Stimulated activated CD8-positive, alpha-beta memory T cell treated with anti-CD3 and anti-CD28 coated beads, Interleukin-15, amount 100 ng/mL, for 4 hours (primary cell): Measurements from ENCODE around the gene LRRC37B.
"Not testable (repeated sequence)": the region's sequence is repeated elsewhere in the genome, so short reads cannot be mapped to it uniquely, and the experiment has no call there.

Experiments
- DNase-seq, 2 donors: peaks; one replicate each; pipeline ENCODE4 v3.0.0-alpha.2; 2020; ENCODE audit warnings: low read depth in 2 of 2

The LRRC37B gene

GRCh38 chr17:32006957-32007462 lies at the start of gene LRRC37B:
Gene LRRC37B (plus strand): TSS chr17:32007383. CDS start chr17:32021393, 14,010 bp downstream.
- peak; percentile 71 to 72 for DNase-seq

- DNase-seq = not testable (repeated sequence)
Observed at GRCh38 chr17:31964131-31964530, 43.1 kb upstream of the LRRC37B start.

- DNase-seq = no peak
Observed at GRCh38 chr17:31967648-31968047, 39.5 kb upstream of the LRRC37B start.

- DNase-seq = not testable (repeated sequence)
Observed at GRCh38 chr17:31970416-31970815, 36.8 kb upstream of the LRRC37B start.

DNA sequence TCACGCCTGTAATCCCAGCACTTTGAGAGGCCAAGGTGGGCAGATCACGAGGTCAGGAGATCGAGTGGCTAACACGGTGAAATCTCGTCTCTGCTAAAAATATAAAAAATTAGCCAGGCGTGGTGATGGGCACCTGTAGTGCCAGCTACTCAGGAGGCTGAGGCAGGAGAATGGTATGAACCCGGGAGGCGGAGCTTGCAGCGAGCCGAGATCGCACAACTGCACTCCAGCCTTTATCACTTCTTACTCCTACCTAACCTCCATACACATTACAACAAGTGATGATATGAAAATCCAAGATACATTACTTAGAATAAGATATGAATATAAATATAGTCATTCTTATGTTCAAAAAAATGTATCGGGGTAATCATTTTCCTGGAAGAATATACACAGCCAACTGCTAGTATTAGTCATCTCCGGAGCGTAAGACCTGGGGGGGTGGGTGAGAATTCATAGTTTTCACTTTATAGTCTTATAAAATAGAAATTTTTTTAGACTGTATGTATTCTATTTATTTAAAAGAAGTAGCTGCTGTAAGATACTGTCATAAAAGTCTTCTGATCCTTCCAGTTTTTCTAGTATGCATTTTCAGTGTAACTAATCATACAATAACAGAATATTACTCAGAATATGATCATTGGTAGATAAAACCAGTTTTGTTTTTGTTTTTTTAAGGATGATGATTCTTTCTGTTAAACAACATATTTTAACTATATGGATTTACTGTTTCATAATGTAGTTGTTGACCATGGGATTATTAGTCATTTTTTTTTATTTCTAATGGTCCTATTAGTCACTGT lies 32.7 kb upstream of the LRRC37B start:
- DNase-seq = not testable (repeated sequence)

DNA sequence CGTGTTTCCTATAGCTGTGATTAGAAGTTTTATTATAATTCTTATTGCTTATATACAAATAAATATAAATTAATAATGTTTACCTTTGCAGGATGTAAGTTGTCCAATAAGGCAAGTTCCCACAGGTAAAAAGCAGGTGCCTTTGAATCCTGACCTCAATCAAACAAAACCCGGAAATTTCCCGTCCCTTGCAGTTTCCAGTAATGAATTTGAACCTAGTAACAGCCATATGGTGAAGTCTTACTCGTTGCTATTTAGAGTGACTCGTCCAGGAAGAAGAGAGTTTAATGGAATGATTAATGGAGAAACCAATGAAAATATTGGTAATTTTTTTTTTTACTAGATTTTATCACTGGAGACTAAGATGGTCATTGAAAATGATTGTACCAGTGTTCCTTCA lies 31.8 kb upstream of the LRRC37B start:
- not testable (repeated sequence) for DNase-seq

DNA sequence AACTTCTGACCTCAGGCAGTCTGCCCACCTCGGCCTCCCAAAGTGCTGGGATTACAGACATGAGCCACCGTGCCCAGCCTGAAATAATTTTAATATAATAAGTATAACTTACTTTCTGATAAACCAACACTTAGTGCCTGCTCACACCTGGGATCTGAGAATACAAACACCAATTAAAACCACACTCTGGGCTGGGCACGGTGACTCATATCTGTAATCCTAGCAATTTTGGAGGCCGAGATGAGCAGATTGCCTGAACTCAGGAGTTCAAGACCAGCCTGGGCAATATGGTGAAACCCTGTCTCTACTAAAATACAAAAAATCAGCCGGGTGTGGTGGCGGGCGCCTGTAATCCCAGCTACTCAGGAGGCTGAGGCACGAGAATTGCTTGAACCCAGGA lies 15.4 kb upstream of the LRRC37B start:
- DNase-seq = not testable (repeated sequence)

DNA sequence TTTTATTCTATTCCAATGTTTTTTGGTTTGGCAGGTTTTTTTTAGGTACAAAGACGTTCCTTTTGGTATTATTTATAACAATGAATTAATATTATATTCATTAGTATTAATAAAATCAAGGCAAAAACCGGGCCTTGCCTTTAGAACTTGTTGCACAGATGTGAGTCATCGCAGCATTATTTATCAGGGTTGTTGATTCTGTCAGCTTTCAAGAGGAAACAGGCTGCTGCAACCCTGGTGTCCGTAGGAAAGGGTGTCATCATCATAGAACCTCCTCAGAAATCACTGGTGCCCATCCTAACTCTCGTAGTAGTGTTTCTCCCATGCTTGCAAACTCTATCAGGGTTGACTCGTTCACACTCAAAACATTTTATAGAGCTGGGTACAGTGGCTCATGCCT lies 10.2 kb upstream of the LRRC37B start:
- no peak for DNase-seq

DNA sequence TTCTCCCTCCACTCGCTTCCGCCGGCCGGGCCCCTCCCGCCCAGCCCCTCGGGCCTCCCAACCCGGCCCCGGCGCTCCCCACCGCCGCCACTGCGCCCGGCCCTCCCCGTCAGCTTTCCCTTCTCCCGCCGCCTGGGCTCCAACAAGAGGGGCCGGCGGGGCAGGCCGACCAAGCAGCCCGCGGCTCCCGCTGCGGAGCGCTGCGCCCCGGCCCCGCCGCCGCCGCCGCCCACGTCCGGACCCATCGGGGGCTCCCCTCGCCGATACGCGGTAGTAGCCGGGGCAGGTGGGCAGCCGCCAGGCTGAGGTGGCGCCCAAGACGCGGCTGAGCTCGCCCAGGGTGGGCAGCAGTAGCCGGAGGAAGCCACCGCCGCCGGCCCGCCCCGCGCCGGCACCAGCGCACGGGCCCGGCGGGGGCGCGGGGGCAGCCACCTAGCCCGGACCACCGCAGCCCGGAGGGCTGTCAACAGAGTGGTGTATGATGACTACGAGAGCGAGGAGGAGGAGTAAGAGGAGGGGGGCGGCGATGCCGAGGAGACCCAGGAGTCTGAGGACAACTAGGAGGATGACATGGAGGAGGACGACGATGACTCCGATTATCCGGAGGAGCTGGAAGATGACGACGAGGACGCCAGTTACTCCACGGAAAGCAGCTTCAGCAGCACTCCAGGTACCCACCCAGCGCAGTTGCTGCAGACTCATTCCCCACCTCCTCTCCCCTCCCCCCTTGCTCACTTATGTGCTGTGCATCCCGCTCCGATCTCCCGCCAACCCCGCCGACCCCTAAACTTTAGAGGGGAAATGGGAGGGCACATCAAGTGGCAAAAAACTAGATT lies 498 bp downstream of the LRRC37B start:
- DNase-seq = peak in 1 of 2 donors; percentile 1

DNA sequence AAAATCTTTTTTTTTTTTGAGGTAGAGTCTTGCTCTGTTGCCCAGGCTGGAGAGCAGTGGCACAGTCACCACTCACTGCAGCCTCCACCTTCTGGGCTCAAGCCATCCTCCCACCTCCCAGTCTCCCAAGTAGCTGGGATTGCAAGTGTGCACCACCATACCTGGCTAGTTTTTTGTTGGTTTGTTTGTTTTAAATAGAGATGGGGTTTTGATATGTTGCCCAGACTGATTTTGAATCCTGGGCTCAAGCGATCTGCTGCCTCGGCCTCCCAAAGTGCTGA lies 2.0 kb downstream of the LRRC37B start:
- DNase-seq = no peak

GRCh38 chr17:32010114-32010513 lies 2.9 kb downstream of the LRRC37B start:
- DNase-seq = no peak

- no peak for DNase-seq
Observed at GRCh38 chr17:32015245-32016013, 8.2 kb downstream of the LRRC37B start.

GRCh38 chr17:32016231-32016630 lies 9.0 kb downstream of the LRRC37B start:
- no peak for DNase-seq

DNA sequence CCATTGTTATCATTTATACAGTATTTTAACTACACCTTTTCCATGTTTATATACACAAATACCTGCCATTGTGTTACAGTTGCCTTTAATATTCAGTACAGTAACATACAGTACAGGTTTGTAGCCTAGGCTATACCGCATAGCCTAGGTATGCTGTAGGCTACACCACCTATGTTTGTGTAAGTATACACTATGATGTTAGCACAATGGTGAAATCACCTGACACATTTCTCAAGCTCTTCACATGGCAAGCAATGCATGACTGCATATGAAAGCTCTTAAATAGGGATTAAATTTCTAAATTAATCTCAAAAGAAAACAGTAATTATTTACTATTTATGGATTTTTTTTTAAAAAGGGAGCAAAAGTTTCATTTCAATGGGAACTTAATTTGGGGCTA lies 12.0 kb downstream of the LRRC37B start:
- DNase-seq = no peak

GRCh38 chr17:32020943-32021614 lies 13.9 kb downstream of the LRRC37B start:
- no peak for DNase-seq

DNA sequence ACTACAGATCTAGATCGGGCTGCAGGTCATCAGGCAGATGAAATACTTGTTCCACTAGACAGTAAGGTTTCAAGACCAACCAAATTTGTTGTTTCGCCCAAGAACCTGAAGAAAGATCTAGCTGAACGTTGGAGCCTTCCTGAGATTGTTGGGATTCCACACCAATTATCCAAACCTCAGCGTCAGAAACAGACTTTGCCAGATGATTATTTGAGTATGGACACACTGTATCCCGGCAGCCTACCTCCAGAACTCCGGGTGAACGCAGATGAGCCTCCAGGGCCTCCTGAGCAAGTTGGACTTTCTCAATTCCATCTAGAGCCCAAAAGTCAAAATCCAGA lies 14.4 kb downstream of the LRRC37B start:
- DNase-seq = no peak

DNA sequence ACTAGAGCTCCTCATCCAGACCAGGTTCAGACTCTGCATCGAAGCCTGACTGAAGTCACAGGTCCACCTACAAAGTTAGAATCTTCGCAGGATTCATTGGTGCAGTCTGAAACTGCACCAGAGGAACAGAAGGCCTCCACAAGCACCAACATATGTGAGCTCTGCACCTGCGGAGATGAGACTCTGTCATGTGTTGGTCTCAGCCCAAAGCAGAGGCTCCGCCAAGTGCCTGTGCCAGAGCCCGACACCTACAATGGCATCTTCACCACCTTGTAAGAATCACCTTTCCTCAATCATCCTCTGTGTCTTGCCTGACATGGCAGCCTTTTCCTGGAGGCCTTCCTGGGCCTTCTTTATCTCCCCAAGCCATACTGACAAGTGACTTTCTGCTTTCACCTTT lies 15.4 kb downstream of the LRRC37B start:
- not testable (repeated sequence) for DNase-seq

DNA sequence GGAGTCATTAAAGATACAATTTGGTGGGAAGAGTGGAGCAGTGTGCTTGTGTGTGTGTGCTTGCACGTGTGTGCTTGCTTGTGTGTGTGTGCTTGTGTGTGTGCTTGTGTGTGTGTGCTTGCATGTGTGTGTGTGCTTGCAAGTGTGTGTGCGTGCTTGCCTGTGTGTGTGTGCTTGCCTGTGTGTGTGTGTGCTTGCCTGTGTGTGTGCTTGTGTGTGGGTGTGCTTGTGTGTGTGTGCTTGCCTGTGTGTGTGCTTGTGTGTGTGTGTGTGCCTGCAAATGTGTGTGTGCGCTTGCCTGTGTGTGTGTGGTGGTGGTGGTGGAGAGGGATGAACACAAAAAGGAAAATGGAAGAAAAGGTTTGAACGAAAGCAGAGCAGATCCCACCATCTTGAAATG lies 20.1 kb downstream of the LRRC37B start:
- DNase-seq = not testable (repeated sequence)

- DNase-seq = no peak
Observed at GRCh38 chr17:32033223-32033622, 26.0 kb downstream of the LRRC37B start.

DNA sequence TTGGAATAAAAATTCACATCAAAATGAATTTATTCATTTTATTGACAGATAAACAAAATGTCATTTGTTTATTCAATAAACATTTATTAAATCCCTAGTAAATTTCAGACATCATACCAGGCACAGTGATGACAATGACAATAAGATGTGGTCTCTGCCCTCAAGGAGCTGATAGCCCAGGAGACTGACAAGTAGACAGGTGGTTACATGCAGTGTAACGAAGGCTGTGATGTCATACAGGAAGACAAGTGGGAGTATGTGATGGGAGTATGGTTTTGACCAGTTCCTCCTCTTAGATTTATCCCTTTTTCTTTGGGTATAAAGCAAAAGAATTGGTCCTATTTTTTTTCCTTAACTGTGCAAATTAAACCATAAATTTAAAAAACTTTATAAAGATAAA lies 26.6 kb downstream of the LRRC37B start:
- DNase-seq = not testable (repeated sequence)

GRCh38 chr17:32040246-32040645 lies 33.1 kb downstream of the LRRC37B start:
- DNase-seq = not testable (repeated sequence)
